Activated CD8-positive, alpha-beta memory T cell treated with anti-CD3 and anti-CD28 coated beads for 1 hour (primary cell): Measurements from ENCODE around the gene FAU.

Source experiments
- DNase-seq, 2 donors: peaks; one replicate each; pipeline ENCODE4 v3.0.0-alpha.2; 2020; ENCODE audit warnings: low read depth in 1 of 2; ENCODE audit errors: extremely low read depth in 1 of 2

Gene FAU

DNA sequence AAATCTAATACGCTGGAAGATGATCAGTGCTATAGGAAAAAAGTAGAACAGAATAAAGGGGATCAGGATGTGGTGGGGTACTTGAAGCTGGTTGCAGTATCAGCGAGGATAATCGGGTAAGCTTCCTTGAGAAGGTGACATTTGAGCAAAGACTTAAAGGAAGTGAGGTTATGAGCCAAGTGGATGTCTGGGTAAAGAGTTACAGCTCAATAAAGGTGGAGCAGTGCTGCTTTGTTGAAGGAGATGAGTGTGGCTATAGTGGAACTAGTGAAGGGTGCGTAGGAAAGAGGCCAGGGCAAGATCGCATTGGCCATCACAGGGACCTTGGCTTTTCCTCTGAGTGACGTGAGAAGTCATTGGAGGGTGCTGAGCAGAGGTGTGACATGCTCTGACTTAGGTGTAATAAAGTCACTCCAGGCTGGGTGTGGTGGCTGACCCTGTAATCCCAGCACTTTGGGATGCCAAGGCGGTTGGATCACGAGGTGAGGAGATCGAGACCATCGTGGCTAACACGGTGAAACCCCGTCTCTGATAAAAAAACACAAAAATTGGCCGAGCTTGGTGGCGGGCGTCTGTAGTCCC lies 14.7 kb upstream of the FAU start:
- DNase-seq = no peak

- no peak for DNase-seq
Measured at GRCh38 chr11:65135633-65136145, 13.8 kb upstream of the FAU start.

DNA sequence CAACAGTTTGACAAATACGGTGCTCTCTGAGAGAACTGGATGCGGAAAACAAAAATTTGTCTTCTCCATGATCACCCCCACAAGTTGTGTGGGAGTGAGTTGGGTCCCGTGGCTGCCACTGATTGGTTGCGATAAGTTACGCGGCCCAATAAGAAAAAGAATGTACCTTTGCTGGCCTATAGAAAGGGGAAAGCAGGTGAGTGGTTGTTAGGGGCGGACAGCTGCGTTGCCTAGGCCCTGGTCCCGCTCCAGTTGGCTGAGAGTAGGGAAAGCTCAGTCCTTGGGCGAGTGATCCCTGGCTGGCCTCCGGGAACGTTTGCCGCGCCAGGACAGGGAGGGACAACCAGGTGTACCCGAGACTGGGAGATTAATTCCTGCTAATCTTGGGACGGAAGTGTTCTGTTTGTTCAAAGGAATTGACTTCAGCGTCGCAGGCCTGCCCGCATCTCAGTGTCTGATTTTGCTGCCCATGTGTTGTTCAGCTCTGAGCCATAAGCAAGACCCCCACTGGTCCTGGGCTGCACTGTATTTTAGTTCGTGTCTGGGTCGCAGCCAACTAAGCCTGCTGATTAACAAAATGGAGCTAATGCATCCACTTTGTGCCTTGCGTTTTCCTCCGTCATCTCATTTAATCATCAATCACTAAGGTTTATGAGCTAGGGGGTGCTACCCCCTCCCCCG lies 13.2 kb upstream of the FAU start:
- peak; percentile 55 to 64 for DNase-seq

- DNase-seq = peak; percentile 65 to 86
Measured at GRCh38 chr11:65134240-65134951, 12.5 kb upstream of the FAU start, which contains the start of gene SYVN1. TSS of gene SYVN1 (minus strand) at chr11:65134519. CDS start at chr11:65133601, 918 bp downstream.

- DNase-seq = no peak
Measured at GRCh38 chr11:65133724-65134123, 11.8 kb upstream of the FAU start.

DNA sequence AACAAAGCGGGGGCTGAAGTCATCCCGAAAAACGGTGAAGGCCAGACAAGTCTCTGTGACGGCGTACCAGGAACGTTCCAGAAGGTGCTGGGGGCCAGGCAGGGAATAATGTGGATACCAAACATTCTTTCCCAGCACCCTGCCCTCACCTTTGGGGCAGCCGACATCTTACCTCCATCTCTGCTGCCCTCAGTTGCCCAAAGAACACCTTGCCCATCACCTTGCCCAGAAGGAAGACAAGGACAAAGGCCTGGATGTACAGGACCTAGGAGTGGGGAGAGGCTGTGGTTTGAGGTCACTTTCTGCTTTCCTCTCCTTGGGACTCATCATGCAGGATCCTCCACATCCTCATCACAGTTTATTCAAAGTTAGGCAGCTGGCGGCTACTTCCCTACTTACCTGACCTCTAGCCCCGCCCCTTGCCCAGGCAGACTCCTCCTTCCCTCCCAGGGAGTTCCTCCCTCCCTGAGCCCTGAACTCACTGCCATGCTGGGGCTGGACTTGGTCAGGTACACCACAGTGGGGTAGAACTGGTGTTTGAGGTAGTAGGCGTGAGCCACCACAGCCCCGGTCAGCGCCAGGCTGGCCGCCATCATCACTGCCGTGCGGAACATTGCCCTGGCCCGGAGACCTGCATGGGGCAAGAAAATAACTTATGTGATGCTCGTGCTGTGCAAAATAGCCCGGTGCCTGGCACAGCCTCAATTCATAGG lies 11.2 kb upstream of the FAU start:
- DNase-seq = no peak

GRCh38 chr11:65132238-65132987 lies 10.5 kb upstream of the FAU start:
- DNase-seq = no peak

DNA sequence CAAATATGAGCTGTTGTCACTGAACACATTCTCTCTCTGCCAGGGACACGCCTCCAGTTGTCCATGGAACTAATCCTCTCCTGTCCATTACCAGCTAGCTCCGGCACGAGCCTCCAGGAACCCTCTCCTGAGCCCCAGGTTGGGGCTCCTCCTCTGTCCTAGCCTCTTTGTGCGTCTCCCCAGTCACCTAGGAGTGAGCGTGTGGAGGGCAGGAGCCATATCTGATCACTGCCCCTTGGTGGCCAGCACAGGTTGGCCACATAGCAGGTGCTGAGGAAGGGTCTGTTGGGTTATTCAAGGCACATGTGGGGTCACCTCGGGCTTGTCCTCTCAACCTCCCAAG lies 9.9 kb upstream of the FAU start:
- DNase-seq = no peak

DNA sequence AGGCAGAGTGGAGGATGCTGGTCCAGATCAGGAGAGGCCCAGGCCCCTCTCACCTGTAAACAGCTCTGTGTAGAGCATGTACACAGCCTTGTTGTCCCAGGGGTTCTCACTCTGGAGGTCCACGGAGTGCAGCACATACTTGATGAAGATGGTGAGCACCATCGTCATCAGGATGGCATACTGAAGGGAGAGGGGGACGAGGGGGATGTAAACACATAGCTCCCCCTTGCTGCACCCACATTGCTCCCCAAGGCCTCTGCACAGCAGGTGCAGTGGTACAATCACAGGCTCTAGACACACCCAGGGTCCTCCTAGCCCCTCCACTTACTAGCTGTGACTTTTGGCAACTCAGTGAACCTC lies 9.5 kb upstream of the FAU start:
- no peak for DNase-seq

DNA sequence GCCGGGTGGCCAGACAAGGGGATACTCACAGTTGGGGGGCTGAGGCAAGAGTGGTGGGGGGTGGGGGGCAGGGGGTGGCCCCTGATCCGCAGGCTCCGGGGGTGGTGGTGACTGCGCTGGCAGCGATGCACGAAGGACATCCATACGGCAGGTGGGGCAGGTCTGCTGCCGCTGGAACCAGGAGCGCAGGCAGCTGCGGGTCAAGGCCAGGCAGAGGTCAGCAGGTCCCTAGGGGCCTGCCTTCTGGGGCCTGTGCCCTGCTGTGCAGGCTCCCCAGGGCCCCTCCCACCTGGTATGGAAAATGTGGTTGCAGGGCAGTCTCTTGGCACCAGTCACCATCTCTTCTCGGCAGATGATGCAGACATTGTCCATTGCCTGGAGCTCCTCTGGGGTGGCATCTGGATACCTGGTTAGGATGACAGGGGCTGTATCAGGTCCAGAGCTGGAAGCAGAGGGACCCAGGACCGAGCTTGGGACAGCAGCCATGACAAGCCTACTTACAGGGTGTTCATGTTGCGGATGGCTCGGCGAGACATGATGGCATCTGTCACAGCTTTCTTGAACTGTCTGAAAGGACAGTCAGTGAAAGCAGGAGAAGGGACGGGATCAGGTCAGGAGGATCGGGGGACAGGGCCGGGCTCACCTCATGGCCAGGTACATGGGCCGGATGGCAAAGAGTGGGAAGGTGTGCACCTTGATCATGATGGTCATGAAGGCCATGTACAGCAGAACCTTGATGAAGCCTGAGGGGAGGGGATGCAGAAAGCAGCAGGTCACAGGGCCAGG lies 8.9 kb upstream of the FAU start:
- DNase-seq = no peak

DNA sequence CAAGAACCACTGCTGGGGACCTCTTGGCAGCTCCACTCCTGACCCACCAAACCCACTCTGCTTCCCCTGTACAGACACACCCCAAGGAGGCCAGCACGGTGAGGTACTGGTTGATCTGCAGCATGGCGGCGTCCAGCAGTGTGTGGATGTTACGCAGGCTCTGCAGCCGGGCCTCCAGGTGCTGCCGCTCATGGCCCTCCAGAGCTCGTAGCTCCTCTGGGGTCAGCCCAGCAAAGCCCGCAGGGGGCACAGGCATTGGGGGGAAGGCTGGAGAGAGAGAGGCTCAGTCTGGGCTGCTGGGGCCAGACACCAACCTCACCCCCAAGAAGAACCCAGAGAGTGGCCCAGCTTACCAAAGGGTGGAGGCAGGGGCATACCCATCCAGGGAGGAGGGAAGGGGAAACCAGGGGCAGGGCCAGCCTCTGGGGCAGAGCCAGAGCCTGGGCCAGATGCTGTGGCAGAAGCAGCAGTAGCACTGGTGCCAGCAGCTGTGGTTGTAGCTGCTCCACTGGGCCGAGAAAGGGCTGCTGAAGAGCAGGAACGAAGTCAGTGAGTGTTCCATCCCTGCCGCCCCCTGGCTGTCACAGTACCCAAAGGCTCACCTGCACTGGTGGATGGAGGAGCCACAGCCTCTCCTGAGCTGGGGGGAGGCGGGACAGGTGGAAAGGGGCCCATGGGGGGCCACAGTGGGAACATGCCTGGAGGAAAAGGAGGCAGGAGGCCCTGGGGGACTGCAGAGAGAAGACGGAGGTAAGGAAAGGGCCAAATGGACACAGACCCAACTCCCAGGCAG lies 7.9 kb upstream of the FAU start:
- DNase-seq = no peak

DNA sequence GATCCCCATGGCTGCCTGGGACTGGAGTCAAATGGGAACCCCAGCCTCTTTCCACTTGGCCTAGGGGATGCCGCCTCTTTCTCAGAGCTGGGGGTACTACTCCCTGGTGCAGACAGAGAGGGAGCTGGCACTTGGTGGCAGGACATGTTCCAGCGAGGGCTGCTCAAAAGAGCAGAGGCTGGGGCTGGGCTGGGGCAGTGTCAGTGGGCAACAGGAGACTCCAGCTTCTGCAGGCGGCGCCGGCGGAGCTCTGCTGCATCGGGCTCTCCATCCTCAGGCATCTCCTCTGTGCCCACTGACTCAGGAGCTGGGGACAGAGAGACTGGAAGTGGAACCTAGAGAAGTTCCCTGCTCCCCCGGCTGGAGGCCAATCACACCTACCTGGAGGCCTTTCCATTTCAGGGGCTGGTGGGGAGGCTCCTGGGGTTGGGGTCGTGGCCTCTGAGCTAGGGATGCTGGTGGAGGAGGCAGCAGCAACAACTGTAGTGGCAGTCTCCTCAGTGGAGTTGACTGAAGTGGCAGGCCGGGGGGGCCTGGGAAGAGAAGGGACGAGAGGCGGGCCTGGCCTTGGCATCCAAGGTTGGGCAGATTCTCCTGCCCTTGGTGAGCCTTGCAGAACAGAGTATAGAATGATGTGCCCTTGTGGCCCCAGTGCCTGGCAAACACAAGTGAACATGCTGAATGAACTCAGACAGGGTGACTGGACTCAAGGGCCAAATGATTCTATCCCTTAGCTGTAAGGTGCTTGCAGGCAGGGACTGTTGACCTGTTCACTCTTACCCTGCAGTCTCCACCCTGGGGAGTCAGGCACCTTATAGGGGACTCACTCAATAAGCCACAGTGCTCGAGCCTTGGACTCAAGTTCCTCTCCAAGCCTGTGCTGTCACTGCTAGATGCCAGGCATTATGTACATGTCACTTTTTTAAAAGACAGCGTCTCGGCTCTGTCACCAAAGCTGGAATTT lies 6.5 kb upstream of the FAU start:
- no peak for DNase-seq

DNA sequence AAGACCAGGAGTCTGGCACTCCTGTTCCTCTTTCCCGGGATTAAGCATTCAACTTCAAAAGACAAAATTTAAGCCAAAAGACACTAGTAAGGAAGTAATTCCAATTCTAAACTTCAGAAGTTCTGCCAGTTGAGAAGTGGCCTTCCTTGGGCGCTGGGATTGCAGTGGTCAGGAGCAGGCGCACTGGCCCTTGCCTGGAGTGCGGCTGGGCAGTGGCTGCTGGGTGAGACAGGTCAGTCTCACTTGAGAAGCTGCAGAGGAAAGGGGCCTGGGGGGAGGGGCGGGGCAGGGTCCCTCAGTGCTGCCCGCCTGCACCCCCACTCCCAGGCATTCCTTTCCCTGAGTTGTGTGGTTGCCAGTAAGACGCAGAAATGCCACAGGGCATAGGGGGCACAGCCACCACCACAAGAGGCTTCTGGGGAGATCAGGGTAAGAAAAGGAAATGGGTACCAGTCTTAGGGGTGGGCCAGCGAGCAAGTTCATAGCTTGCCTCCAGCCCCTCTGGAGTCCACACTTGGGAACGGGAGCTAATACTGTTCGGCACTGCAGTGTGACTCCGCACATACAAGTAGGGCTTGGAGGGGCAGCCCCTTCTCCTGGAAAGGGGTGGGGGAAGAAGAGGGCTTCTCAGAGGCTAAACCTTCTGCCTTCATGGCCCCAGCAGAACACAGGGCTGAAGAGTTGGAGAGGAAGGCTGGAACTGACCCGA lies 5.7 kb upstream of the FAU start:
- no peak for DNase-seq

DNA sequence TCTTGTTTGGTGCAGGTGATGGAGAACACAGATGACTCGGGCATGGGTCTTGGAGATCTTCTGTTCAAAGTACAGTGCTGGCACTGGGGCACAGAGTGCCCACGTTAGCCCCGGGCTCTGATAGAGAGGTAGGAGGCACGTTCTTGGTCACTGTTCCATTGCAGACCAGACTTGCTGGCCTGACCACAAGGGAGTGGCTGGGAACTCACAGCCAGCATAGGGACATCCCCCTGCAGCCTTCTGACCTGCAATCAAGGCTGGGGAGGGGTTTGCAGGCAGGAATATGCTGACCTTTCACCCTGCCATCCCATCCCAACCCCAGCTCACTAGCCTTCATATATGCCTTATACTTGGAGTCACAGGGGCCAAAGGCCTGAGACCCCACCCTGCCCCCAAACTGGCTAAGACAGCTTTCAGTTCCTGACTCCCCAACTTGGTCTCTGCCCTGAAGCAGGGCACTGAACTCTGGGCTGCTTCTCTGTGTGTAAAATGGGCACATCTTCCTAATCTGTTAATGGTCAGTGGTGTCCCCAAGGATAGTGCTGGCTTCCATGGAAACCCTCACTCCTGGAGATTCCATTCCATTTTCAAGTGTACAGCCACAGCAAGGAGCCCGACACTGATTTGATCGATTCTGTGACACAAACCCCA lies 4.8 kb upstream of the FAU start:
- no peak for DNase-seq

DNA sequence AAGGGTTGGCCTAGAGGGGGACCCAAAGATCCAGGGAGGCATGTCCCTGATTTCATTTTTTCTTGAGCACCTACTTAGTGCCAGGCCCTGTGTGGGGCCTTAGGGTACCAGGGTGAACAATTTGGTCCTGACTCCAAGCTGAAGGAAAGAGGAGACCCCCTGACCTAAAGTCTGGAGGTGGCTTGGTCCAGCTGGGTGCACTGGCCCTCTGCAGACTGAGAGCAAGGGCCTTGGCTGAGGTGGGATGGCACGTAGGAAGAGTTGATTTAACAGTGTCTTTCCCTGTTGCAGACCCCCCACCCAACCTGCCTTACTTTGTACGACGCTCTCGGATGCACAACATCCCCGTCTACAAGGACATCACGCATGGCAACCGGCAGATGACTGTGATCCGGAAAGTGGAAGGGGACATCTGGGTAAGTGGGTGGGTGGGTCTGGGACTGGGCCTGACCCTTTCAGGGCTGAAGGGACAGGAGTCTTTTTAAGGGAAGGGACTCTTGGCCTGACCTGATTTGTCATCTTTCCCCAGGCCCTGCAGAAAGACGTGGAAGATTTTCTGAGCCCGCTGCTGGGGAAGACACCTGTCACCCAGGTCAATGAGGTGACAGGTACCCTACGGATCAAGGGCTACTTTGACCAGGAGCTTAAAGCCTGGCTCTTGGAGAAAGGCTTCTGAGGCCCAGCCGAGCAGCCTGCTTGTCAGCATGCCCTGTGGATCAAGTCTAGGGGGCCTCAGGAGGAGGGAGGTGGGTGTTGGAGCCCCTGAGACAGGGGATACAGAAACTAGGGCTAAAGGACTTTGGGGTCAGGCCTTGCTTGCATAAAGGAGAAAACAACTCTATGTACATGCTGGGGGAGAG lies 3.5 kb upstream of the FAU start:
- no peak for DNase-seq
